ENCODE data around the gene PACSIN2. TPM values are rescaled to one million over a fixed set of nuclear protein-coding genes. Genes with fewer than 3 reads are reported as not detected.

Gene PACSIN2
- total RNA-seq, 4 donors from 2014 or later: 75.4 to 90.1 (median 87.9) TPM

DNA sequence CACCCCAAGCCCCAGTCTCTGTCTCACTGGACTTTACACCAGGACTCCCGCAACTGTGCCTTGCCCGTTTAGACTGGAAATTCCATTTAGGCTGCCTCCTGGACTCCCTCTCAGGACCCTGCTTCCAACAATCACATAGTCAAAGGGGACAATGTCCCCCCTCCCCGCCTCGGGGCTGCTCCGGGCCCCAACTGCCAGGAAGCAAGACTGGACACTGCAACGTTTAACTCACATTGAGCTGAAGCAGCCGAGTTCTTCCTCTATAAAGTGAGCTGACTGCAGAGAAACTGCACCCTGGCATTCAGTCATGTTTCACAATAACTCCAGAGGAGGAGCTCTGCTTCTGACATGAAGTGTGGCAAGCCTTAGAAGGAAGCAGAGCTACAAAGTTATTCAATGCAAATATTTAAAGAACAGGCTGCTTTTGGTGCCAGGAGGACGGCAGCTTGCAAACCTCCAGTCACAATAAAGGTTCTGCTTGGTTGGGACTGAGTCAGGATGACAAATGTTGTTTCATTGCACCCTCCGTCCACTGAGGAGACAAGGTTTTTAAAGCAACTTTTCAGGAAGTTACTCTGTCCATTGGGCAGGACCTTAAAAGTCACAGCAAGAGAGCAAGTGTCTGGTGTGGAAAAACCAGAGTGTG lies 19.9 kb downstream of the PACSIN2 start:
- Histone ChIP-seq H3K4me3 (replicated peaks in 1 of 3) (peak overlapping the region in 1 of 3 donors; percentile 3), H3K4me1 (peaks cover 43 to 66% of the 10 kb centered on the region in 2 donors)
- 12 to 15% methylated on average over 9 of the region's 9 CpGs for WGBS, 2 donors

DNA sequence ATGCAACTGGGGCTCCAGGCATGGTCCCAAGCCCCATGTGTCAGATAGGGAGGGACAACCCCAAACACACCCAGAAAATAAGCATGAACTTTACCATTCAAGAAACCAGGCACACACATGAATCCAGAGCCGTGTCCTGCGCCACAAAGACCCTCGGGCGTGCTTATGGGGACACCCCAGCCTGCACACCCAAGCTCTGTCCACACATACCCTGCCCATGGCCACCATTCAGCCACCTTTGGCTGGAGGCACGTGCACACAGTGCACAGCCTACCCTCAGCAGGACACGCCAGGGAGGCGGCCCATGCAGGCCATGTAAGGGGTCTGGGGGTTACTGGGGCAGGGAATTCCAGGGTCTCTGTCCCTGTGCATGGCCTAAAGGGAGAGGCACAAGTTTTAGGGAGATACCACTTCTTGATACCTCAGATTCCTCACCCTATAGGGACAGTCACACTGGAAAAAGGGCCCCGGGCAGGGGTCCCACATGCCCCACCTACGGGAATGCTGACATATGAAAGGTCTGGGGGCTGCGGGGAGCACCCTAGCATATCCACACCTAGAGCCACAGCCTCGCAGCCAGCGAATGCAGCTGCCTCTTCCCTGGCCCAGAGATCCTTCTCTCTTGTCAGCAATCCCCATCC lies 20.6 kb downstream of the PACSIN2 start:
- 78 to 83% methylated on average over 8 to 9 of the region's 12 CpGs for WGBS, 2 donors
- Histone ChIP-seq H3K4me1 (peaks cover 44 to 66% of the 10 kb centered on the region in 2 donors), H3K27ac (peak overlapping the region; percentile 93 to 98 (median 98)), H3K36me3 (no peaks in the 10 kb centered on the region), H3K9me3 (no peaks in the 10 kb centered on the region), H3K4me3 (replicated peaks in 1 of 3) (peak overlapping the region in 1 of 3 donors; percentile 3), H3K27me3 (no peaks in the 10 kb centered on the region)
- intact Hi-C loops (cut with DNase I): no loop called here
- no peak for DNase-seq
- TF ChIP-seq, protein P1, sequence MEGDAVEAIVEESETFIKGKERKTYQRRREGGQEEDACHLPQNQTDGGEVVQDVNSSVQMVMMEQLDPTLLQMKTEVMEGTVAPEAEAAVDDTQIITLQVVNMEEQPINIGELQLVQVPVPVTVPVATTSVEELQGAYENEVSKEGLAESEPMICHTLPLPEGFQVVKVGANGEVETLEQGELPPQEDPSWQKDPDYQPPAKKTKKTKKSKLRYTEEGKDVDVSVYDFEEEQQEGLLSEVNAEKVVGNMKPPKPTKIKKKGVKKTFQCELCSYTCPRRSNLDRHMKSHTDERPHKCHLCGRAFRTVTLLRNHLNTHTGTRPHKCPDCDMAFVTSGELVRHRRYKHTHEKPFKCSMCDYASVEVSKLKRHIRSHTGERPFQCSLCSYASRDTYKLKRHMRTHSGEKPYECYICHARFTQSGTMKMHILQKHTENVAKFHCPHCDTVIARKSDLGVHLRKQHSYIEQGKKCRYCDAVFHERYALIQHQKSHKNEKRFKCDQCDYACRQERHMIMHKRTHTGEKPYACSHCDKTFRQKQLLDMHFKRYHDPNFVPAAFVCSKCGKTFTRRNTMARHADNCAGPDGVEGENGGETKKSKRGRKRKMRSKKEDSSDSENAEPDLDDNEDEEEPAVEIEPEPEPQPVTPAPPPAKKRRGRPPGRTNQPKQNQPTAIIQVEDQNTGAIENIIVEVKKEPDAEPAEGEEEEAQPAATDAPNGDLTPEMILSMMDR (IDR thresholded peaks at IDR 0.05): no peak
- TF ChIP-seq POLR2A (IDR thresholded peaks at IDR 0.05): no peak

More for the DNA sequence above, 19.9 kb downstream of the PACSIN2 start:
- Histone ChIP-seq H3K9me3 (no peaks in the 10 kb centered on the region), H3K27ac (peak overlapping the region; percentile 93 to 98 (median 98)), H3K36me3 (no peaks in the 10 kb centered on the region), H3K27me3 (no peaks in the 10 kb centered on the region)
- TF ChIP-seq POLR2A (IDR thresholded peaks at IDR 0.05): peak in 1 of 2 donors; percentile 95
- TF ChIP-seq, protein P1 (IDR thresholded peaks at IDR 0.05): no peak
- DNase-seq: peak; percentile 79 to 81
- intact Hi-C loops (cut with DNase I): no loop called here

DNA sequence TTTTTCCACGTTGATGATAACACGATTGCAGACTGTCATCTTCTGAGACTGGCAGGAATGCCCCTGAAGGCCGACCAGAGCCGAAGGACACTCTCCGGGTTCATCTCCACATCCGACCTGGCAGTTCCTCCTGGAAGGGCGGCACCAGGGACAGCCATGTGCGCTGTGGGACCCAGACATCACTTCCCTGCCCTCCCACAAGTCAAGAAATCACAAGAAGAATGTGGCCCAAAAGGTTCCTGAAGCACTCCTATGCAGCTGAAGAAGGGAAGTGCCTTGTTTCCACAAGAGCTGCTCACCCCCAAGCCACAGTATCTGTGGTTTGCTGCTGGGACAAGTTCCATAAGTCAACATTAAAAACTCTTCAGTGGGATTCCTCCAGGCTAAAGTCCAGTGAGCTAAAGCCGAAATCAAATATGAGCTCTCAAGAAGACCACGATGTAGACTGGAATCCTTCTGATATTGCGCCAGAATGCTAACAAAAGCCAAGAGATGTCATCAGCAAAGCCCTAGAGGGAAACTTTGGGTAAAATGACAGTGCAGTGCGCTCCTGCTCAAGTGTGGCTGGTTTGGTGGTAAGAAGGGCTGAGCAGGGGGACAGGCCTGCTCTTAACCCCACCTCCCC lies 21.2 kb downstream of the PACSIN2 start:
- H3K27ac ChIP-seq: peak overlapping the region; percentile 93 to 98 (median 98)
- H3K4me3 ChIP-seq (replicated peaks in 1 of 3): no peak overlapping the region
- 65 to 78% methylated on average over 12 of the region's 12 CpGs for WGBS, 2 donors
- H3K27me3 ChIP-seq: no peaks in the 10 kb centered on the region
- DNase-seq: no peak
- peaks cover 46 to 69% of the 10 kb centered on the region in 2 donors for H3K4me1 ChIP-seq
- H3K9me3 ChIP-seq: no peaks in the 10 kb centered on the region
- H3K36me3 ChIP-seq: no peaks in the 10 kb centered on the region
- intact Hi-C loops (cut with DNase I): no loop called here
- TF ChIP-seq, protein P1 (IDR thresholded peaks at IDR 0.05): no peak
- TF ChIP-seq POLR2A (IDR thresholded peaks at IDR 0.05): no peak

DNA sequence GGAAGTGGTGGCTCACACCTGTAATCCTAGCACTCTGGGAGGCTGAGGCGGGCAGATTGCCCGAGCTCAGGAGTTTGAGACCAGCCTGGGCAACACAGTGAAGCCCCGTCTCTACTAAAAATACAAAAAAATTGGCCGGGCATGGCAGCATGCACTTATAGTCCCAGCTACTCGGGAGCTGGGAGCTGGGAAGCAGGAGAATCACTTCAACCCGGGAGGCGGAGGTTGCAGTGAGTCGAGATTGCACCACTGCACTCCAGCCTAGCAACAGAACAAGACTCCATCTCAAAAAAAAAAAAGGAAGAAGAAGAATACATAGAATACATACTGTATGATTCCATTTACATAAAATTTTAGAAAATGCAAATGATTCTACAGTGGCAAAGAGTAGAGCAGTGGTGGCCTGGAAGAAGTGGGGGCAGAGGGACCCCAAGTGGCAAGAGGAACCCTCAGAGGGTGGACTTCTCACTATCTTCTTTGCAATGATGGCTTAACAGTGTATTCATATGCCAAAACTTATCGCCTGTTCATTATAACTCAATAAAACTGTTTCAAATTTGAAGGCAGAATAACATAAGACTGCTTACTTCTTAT lies 22.0 kb downstream of the PACSIN2 start:
- H3K27ac ChIP-seq: peak overlapping the region; percentile 93 to 98 (median 98)
- DNase-seq: peak; percentile 36 to 48
- TF ChIP-seq POLR2A (IDR thresholded peaks at IDR 0.05): no peak
- TF ChIP-seq, protein P1 (IDR thresholded peaks at IDR 0.05): no peak
- no peak overlapping the region for H3K4me3 ChIP-seq (replicated peaks in 1 of 3)
- peaks cover 54 to 73% of the 10 kb centered on the region in 2 donors for H3K4me1 ChIP-seq
- intact Hi-C loops (cut with DNase I): no loop called here
- H3K27me3 ChIP-seq: no peaks in the 10 kb centered on the region
- no peaks in the 10 kb centered on the region for H3K36me3 ChIP-seq
- no peaks in the 10 kb centered on the region for H3K9me3 ChIP-seq
- 57 to 59% methylated on average over 9 of the region's 9 CpGs for WGBS, 2 donors

Data from thyroid gland (tissue), 4 donors.